HG03460 (cell line): ENCODE measurements around the gene YKT6.

Experiments
- ATAC-seq: cut with Tn5 transposase; IDR thresholded peaks from one replicate; pipeline ENCODE4 v1.9.1; 2021; ENCODE audit not compliant: unreplicated experiment

YKT6 gene

DNA sequence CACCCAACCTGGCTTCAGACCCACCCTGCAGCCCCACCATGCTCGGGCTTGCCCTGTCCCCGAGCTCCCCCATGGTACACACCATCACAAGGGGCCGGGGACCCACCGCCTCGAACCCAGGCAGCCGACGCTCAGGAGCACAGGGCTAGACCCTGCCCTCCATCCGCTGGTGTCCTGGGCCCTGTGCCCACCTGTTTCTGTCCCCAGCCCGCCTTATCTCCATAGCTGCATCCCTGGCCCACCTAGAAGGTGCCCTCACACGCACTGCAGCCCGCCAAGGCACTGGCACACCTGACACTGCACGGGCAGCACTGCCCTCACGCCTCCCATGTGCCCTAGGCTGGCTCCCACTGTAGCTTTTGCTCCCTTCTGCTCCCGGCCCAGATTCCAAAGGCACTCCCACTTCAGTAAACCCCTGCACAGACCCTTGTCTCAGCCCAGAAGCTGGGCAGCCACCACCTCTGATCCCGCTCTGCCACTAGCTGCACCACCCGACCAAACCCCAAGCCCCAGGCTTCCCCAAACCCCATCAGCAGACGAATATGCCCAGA, 17.1 kb downstream of the YKT6 start:
- no peak for ATAC-seq

DNA sequence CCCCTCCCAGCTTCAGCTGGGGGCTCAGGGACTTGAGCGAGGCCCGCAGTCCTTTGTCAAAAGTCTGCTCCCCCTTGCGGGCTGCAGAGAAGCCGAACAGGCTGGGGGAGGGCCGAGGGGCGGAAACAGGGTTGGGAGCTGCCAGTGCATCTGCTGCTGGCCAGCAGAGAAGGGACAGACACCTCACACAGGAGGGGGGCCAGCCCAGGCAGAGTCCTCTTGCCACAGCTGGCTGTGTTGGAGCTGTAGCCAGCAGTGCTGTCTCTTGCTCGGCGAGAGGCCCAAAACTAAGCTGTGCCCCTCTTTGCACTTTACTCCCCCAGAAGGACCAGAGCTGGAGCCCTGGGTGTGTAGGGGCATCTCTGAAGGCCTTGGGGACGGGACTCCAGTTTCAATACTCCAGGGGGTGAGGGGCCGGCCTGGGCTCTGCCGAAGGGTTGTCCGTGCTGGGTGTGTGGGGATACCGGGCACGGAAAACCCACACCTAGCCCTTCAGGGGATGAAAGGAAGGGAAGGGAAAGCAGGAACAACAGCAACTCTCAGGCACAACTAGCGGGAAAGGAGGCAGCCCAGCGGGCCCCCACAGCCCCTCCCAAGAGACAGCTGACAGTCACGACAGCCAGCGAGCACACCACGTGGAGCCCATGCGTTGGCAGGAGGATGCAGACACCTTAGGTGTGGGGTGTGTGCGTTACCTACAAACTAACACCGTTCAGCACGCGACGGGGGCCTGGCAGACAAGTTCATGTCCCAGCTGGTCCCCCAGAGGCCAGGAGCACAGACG, 17.8 kb downstream of the YKT6 start:
- no peak for ATAC-seq

DNA sequence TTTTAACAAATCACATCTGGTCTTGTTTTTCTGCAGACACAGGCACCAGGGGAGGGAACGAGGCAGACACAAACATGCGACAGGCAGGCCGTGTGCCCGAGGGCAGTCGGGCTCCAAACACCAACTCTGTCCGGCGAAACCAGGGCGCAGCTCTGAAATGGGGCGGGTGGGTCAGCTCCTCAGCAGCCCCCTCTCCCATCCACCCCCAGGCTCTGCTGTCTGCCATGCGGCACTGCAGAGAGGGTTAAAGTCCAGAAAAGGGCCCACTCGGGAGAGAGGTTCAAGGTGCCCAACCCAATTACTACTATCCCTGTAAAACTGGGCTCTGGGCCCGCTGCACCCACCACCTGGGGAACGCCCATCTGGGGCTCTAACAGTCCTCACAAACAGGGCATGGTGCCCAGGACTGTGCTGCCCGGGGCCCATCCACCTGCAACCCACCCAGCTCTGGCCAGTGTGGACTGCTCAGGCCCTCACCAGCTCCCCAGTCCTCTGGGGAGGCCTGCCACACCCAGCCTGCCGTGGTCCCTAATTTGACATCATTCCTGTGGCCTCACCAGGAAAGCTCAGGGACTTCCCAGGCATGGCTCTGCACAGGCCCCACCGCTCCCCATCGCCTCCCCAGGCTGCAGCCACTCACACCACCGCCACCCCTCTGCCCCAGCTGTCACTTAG, 18.7 kb downstream of the YKT6 start:
- no peak for ATAC-seq

DNA sequence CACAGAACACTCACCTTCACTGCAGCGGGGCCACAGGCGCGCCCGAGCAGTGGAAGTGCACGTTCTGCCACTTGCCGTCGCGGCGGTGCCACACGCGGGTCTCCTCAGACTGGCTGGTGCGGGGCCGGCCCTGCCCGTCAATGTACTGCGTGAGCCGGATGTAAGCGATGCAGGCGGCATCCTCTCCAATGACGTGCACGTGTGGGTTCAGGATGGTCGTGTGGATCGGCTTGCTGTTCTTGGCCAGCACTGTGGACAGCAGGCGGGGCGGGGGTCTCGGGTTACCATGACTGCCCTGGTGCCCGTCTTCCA, 19.2 kb downstream of the YKT6 start:
- ATAC-seq = no peak

DNA sequence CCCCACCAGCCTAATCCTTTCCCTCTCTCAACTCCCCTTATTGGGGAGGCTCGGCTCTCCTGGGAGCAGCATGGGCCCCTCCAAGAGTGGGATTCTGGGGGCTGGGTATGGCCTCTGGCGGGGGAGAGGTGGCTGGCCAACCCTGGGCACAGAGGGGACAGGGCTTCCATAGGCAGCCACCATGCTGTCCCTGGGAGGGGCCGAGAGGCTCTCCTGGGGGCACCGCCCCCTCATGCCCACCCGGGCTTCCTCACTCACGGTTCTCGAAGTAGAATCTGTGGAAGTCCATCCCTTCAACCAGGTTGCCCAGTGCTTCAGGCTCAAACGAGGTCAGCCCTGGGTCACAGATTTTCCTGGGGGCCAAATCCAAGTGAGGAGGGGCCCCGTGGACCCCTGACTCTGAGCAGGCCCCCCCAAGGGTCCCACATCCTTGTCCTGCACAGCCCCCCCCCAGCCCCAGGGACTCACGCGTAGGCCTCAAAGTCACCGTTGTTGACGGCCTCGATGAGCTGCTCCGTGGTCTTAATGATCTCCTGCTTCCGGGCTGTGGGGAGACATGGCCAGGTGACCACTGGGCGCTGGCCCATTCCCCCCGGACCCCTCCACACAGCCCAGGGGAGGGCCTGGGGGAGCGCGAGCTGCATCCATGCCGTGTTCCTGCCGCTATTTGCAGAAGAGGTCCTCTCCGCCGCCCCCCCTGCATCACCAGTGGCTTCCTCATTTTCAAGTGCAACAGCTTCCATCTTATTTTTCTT, 19.8 kb downstream of the YKT6 start:
- ATAC-seq = no peak

DNA sequence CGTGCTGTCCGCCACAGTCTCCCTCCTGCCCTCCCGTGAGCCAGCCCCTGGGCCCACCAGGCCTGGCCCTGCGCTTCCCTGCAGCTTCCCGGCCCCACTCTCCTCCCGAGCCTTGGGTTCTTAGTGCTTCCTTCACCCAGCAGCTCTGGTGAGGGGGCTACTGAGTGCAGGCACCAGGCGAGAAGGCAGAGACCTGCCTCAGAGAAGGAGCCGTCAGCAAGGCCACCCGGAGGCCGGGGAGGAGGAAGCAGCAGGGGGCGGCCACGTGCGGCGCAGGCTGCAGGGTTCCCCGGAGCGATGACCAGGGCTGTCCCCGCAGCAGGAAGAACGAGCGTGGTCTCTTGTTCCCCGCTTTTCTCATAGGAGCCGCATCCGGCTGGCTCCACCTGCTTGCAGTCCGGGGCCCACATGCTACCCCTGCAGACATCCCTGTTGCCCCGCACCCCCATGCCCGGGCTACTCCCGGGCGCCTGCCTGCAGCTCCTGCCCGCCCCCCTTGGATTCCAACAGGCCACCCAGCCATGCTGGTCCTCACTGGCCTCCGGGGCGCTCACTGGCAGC, 20.5 kb downstream of the YKT6 start:
- no peak for ATAC-seq

DNA sequence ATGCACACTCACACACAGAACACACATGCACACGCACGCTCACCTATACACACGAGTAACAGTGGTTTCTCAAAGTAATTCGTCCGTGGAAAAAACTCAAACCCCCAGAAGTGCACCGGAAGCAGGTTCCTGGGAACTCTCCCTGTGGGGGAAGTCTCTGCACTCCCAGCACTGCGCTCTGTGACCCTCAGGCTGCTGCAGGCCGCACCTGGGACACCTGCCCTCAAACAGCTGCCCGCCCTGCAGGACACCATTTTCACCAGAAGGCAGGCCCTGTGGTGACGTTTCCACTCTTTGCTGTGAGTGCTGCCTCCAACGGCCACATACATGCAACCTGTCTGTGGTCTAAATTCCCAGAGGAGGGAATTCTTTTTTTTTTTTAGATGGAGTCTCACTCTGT, 21.3 kb downstream of the YKT6 start:
- ATAC-seq = no peak

DNA sequence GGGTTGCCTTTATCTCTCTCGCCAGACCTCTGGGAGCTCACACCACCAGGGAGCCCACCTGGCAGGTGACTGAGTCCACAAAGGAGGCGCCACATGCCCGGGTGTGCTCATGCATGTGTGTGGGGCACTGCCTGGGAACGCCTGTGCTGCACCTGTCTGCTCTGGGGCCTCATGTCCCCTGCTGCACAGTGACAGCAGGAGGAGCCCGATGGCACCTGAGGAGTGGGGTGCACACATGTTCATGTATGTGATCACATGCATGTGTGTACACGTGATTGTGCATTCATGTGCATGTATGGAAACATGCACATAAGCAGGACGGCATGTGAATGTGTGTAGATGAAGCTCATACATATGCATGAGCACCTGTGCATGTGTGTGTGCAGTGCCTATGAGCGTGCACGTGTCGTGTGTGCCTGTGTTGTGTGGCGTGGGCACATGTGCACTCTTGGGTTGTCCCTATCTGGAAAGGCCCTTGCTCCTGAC, 22.0 kb downstream of the YKT6 start:
- ATAC-seq = no peak

DNA sequence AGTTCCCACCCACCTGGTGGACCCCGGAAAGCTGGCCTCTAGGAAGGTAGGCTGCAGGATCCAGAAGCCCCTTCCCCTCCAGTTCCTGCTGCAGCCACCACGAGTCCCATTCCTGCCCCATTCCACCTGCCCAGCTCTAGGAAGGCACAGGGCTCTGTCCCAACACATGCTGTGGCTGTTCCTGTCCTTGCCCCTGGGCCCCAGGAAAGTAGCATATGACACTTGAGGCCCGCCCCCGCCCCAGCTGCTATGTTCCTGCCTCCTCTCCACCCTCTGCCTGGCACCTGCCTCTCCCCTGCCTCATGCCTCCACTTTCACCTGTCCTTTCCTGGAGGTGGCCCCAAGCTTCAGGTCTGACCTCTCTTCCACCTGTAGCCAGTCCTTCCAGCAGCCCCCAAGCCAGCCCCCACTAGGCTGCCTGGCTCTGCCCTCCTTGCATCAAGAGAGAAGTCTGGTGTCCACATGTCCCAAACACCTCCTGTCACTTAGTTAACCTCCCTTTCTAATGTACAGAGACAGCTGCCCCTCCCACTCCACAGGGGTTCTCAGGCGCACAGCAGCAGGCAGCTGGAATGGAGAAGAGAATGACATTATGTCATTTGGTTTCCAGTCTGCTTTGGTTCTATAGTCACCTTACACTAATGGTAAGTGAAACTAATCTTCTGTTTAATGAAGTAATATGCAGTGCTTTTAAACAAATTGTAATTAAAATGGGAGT, 22.7 kb downstream of the YKT6 start:
- ATAC-seq = no peak

DNA sequence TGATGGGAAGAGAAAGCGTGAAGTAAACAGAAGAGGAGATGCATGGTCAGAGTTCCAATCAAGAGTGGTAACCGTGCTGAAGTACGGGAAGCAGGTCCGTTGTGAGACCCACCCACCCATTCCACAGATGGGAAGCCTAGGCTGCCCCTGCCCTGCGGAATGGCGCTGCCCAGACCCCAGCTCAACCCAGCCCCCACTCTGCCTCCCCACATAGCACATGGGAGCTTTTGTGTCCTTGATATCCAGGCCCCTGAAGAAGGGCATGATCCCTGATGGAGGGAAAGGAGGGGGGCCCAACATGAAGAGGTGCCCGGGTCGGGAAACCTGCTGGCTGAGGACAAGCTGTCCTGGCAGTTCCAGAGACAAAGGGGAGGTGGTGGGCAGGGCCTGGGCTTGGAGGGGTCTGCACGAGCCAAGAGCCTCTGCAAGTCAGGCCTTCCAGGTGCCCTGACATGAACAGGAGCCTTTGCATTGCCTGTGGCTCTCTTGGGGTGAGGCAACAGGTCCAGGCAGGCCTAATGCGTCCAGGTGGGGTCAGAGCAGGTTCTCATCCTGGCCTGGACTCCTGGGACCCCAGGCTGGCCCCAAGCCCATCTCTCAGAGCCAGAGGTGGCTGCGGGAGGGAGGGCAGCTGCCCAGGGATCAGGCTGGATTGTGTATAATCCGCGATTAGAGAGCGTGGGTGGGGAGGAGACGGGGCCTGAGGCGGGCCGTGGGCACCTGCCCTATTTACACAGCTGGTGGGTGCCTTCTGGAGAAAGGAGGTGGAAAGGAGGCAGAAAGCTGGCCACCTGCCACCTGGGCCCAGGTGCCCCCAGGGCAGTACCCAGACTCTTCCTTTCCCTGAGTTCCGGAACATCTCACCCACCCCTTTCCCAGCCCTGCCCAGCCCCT, 23.5 kb downstream of the YKT6 start:
- no peak for ATAC-seq

DNA sequence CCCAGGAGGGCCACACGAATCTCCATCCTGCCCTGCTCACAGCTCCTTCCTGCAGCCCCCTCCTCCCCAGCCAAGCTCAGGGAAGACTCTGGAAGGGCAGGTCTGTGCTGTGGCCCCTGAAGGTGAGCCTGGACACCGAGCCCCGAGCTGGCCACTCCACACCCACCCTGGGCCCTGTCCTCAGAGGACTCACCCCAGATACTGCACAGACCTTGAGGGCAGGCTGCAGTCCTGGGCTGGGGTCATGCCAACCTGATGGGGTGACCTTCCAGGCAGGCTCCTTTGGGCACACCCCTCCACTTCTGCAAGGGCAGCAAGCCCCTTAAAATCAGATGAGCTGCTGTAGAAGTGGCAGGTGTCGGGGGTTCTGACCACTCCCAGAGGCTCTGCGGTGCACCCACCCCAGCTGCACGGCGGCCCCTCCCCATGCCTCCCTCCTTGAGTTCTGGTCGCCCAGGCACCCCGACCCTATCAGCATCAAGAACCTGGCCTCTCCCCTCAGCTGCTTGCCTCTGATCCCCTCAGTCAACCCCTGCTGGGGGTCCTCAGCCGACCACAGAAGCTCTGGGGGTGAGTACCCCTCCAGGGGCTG, 24.3 kb downstream of the YKT6 start:
- no peak for ATAC-seq

DNA sequence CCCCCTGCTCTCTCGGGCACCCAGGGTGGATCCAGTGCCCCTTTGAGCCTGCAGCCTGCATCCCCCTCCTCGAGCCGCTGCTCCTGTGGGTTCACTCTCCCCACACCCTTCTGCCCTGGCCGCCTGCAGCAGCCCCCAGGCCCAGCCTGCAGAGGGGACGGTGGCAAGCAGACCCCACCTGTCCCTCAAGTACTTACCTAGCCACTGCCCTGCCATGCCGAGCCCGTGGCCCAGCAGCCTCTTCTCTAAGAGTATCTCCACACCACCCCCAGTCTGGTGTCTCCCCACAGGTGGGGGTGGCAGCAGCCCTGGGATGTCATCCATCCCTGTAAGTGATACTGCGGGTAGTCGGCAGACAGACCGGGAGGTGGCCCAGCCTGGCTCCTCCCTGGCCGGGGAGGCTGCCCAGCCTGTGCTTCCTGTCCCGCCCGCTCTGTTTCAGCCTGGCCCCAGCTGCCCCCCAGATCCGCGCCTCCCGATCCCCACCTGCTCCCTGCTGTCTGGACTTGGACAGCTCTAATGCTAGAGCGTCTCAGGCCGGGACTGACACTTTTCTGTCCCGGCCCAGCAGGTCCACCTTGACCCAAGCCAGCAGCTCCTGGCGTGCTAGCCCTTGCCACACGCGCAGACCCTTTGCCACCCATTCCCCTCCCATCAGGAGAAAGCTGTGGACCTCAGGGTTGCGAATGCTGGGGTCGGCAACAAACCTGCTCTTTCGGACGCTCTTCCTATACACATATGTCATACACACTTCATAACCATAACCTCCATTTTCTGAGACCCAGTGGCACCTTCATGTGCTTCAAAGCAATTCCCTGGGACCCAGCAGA, 25.0 kb downstream of the YKT6 start:
- ATAC-seq = no peak

DNA sequence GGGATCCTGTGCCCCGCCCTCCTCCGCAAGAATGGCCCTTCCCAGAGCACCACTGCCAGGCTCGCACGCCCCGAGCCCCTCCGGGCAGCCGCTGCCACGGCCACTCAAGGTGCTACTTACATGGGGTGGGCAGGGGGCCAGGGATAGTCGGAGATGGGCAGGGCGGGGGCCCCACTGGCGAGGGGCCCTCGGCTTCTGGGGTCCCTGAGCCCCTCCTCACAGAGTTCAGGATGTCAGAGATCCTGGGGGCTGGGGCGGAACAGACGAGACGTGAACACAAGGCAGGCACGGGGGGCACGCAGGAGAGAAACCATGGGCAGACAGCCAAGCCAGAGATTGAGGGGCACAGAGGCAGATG, 25.6 kb downstream of the YKT6 start:
- ATAC-seq = no peak

DNA sequence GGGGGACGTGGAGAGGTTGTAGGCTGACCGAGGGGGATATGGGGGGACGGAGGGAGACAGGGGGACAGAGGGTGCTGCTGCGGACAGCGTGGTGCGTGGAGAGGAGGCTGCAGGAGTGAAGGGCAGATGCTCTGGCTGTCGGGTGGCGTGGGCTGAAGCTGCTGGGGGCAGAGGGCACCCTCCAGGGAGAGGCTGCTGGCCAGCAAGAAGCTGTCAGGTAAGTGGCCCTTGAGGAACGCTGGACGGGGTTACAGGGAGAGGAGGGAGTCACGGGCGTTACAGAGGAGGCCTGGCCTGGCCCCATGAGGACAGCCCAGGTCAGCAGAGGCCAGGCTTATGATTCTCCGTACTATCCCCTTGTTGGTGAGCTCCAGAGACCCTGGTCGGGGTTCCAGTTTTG, 27.1 kb downstream of the YKT6 start:
- ATAC-seq = no peak

DNA sequence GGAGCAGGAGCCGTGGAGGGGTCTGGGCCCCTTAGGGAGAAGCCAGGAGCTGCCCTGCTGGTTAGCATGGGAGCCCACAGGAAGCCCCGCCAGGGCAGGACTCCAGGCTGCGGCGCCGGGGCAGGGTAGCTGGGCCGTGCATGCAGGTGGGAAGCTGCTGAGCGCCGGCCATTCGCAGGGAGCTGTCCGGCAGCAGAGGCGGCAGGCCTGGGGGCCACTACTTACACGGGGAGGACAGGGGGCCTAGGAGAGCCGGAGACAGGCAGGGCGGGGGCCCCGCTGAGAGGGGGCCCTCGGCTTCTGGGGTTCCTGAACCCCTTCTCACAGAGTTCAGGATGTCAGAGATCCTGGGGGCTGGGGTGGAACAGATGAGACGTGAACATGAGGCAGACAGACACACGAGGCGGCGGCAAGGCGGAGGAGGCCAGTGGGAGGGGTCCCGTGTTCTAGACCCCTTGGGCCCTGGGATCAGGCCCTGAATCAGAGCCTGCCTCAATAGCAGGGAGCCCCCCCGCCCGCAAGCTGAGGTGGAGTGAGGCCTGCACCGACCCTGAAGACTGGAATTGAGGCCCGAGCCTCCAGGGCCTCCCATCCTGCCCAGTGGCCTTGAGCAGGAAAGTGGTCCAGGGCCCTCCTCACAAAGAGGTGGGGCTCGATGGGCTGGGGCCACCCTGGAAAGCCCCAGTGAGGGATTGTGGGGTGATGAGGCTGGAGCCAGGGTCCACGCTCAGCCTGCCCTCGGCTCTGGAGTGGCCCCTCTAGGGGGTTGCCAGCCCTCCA, 28.0 kb downstream of the YKT6 start:
- no peak for ATAC-seq

DNA sequence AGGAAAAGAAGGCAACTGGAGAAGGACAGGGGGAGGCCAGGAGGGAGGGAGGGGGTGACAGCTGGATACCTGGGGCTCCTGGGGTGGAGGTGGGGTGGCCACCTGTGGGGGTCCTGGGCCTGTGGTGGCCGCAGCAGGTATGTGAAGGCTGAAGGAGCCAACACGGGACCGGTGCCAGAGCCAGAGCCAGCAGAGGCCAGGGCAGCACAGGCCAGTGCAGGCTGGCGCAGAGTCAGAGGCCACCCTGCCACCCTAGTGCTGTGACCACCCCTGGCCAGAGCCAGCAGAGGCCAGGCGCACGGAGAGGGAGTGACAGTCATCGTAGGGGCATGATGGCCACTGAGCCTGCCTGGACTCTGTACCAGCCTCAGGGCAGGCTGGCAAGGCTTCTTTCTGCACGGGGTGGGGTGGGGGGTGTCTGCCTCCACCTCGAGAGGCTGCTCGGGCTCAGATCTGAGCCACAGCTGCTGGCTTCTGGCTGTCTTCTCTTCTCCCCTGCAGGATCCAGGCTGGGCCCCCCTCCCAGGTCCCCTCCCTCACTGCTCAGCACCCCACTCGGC, 28.8 kb downstream of the YKT6 start:
- ATAC-seq = no peak

DNA sequence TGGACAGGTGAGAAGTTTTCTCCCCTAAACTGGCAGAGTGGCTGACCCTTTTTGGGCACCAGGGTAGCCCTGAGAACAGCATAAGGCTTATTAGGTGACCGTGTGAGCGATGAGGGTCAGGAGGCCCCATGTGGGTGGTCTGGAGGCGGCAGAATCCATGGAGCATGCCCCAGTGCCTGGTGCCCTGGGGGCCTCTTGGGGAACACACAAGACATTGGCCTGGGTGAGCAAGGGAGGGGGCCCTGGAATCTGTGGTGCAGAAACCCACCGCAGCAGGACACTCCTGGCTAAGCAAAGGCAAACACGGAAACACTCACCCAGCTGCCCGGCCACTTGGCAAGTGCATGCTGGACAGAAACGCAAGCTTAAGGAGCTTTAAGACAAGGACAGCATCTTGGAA, 29.5 kb downstream of the YKT6 start:
- ATAC-seq = no peak

DNA sequence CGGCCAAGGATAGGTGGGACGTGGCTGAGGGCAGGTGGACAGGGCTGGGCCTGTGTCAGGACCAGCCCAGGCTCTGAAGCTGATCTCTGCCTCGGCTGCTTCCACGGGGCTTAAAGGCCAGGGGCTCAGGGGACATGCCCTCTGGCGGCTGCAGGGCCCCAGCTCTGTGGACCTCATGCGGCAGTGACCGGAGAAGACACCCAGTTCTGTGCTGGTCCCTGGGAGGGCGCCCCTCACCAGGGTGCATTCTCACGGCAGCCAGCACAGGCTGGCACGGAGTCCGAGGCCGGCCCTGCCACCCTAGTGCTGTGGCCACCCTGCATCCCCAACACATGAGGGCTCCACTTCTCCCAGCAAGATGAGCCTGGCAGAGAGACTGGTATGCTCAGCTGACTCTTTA, 30.3 kb downstream of the YKT6 start:
- ATAC-seq = no peak
